ENCODE data around the gene TAS1R1.

GRCh38 chr1:6554907-6555778 is at the start of gene TAS1R1:
- TF ChIP-seq CTCF (IDR thresholded peaks at IDR 0.05) = no peak
- no peak for TF ChIP-seq POLR2A (IDR thresholded peaks at IDR 0.05)
